NT2/D1 (cell line): ENCODE measurements around the gene RAB3A.

Experiments used
- DNase-seq: peaks from one replicate; pipeline ENCODE4 v3.0.0-alpha.2; 2011; ENCODE audit warnings: low read depth, low spot score
- H3K27me3 ChIP-seq: 2 replicates; pipeline ENCODE4 v1.6.0; 2011; ENCODE audit warnings: mild to moderate bottlenecking; ENCODE audit not compliant: insufficient read length, insufficient read depth
- H3K36me3 ChIP-seq: 2 replicates; pipeline ENCODE4 v1.6.1; 2011; ENCODE audit warnings: mild to moderate bottlenecking, low read length, mixed read lengths; ENCODE audit not compliant: insufficient read depth, insufficient read length
- H3K4me1 ChIP-seq: 2 replicates; pipeline ENCODE4 v1.5.1; 2011; ENCODE audit not compliant: insufficient read depth, insufficient read length
- H3K4me3 ChIP-seq: 2 replicates; pipeline ENCODE4 v1.5.1; 2011; ENCODE audit warnings: low read depth; ENCODE audit not compliant: insufficient read length
- H3K9ac ChIP-seq: 2 replicates; pipeline ENCODE4 v1.6.0; 2011; ENCODE audit warnings: low read depth; ENCODE audit not compliant: insufficient read length
- H3K9me3 ChIP-seq: 2 replicates; pipeline ENCODE4 v1.5.1; 2011; ENCODE audit warnings: mild to moderate bottlenecking, low read length; ENCODE audit not compliant: insufficient read depth
- SUZ12 ChIP-seq: IDR thresholded peaks from 2 replicates; pipeline ENCODE4 v1.6.1; 2011; ENCODE audit not compliant: insufficient read length, insufficient read depth; ENCODE audit errors: extremely low read depth
- YY1 ChIP-seq: IDR thresholded peaks from 2 replicates; pipeline ENCODE4 v1.6.1; 2011; ENCODE audit not compliant: insufficient read length, insufficient read depth
- ZNF274 ChIP-seq: IDR thresholded peaks from 2 replicates; pipeline ENCODE4 v1.6.1; 2011; ENCODE audit warnings: mild to moderate bottlenecking, low read depth, low read length

Gene RAB3A

DNA sequence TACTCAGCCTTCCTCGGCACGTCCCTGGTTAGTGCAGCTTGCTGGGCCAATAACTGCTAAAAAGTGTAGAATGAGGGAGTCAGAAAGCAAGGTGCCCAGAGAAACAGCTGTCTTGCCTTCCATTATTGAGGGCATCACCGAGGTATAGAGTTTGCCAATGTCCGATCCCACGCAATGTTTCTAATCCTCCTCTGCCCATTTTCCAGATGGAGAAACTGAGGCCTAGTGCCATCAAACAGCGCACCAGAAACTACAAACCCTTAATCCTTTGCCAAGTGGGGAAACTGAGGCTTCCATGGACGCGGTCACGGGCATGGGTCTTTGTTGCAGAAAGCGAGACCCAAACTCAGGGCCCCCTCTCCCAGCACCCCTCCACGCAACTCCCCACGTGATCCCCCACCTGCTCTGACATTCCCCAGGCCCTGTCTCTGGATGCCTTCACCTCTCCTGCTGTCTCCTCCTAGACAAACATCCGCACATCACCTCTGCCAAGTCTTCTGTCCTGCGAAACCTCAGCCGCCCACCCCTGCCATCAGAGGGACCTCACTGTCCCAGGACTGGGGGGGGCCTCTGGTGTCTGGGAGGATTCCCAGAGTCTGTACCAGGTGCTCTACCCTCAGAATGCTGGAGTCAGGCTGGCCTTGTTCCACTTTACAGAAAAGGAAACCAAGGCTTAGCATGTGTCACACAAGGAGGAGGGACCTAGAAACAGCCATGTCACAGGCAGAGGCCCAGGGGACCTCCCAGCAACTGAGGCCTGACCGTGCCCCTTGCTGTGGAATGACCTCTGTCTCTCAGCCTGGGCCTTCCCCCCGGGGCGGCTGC lies 23.3 kb upstream of the RAB3A start:
- H3K9ac ChIP-seq = no peak overlapping the region
- no peak for DNase-seq

DNA sequence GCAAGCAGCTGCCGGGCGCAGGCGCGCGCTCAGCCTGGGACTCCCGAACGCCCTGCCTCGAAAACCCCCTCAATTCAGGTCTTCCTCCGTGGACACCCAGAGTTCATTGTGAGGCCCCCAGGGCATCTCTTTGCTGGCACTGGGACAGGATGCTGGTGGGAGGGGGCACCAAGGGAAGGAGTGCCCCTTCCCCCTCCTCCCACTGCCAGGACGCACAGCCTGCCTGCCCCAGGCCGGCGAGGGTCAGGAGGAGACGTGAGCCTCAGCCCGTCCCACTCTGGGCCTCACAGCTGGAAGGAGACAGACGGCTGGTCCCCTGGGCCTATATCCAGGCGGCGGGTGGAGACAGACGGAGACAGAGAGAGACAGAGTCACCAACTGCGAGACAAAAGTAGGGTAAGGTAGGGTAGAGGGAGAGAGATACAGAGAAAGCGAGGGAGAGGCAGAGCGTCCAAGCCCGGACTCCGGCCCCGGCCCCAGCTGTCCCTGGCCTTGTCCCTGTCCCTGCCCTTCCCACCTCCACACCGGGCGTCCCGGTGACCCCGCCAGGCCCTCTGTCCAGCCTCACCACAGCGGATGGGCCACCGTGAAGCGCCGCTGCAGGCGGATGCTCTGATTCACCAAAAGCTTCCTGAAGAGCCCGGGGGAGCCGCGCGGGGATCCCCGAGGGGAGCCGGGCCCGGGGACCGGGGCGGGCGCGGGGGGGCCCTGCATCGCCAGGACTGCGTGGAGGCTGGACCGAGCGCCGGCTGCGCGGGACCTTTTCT lies 22.0 kb upstream of the RAB3A start, which contains the start of gene PDE4C:
Gene PDE4C, minus strand, starts transcription at position 737 of the 767 bp plus-strand sequence. Its CDS starts 23 bp downstream, at position 714.
- H3K9ac ChIP-seq = peak within 1 kb of the TSS; percentile 90

More for the DNA sequence above, 23.3 kb upstream of the RAB3A start:
- Histone ChIP-seq H3K4me3 (no peak overlapping the region), H3K27me3 (peaks cover 38% of the 10 kb centered on the region), H3K4me1 (peaks cover 22% of the 10 kb centered on the region), H3K9me3 (no peaks in the 10 kb centered on the region), H3K36me3 (no peaks in the 10 kb centered on the region)
- TF ChIP-seq YY1 (no peak), ZNF274 (no peak), SUZ12 (no peak)

DNA sequence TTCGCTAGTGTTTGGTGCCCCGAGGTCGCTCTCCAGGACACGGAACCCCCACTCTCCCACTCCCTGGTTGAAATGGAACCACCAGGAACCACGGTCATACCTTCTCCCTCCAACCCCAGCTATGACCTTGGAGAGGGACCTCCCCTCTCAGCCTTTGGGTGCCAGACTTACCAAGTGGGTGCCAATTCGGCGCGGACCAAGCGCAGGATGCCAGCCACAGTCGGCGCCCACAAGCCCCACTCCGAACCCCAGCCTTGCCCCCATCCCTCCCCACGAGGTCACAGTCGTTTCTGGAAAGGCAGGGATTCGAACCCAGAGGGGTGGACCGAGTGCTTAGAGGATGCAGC lies 21.5 kb upstream of the RAB3A start:
- peak overlapping the region; percentile 95 for H3K4me3 ChIP-seq
- peaks cover 38% of the 10 kb centered on the region for H3K27me3 ChIP-seq
- H3K9ac ChIP-seq = peak overlapping the region; percentile 90
- no peaks in the 10 kb centered on the region for H3K9me3 ChIP-seq
- H3K4me1 ChIP-seq = peaks cover 15% of the 10 kb centered on the region
- TF ChIP-seq YY1 = no peak
- TF ChIP-seq SUZ12 = no peak
- no peak for TF ChIP-seq ZNF274
- no peak for DNase-seq
- H3K36me3 ChIP-seq = no peaks in the 10 kb centered on the region

More for the DNA sequence above, 22.0 kb upstream of the RAB3A start, which contains the start of gene PDE4C:
- no peak for DNase-seq
- peaks cover 14% of the 10 kb centered on the region for H3K4me1 ChIP-seq
- H3K4me3 ChIP-seq = peak within 1 kb of the TSS; percentile 95
- no peaks in the 10 kb centered on the region for H3K36me3 ChIP-seq
- H3K27me3 ChIP-seq = peaks cover 38% of the 10 kb centered on the region
- no peak for TF ChIP-seq YY1
- TF ChIP-seq ZNF274 = no peak
- TF ChIP-seq SUZ12 = no peak
- H3K9me3 ChIP-seq = no peaks in the 10 kb centered on the region

DNA sequence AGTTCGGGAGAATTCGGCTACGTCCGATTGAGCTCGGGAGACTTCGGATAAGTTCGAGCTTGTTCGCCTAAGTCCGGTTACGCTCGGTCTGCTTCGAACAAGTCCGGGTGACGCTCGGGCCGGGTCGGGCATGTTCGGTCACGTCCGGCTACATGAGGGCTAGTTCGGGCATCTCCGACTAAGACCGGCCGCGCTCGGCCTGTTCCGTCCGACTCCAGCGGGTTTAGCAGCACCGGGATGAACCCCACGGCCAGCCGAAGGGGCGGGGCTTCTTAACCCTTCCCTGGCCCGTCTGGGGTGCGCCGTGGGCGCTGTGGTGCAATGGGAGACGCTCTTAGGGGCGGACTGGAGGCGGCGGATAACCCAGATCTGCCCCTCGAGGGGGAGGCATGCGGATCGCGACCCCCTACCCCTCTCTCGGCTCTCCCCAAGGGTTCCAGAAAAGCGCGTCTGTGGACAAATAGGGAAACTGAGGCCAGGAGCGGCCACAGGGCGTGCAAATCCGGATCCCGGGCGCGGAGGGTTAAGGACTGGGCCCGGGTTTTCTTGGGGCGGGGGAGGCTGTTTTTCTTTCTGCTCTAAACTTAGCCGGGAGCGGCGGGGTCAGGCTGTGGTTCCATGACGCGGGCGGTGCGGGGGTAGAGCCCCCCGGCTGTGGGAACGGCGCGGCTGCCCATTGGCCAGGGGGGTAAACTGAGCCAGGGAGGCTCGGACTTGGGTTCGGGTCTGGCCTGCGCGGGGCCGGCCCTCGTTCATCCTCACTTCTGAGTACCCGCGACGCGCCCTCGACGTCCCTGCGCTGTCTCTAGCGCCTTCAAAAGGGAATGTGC lies 20.9 kb upstream of the RAB3A start:
- H3K9ac ChIP-seq = peak overlapping the region; percentile 98
- H3K9me3 ChIP-seq = no peaks in the 10 kb centered on the region
- peaks cover 38% of the 10 kb centered on the region for H3K27me3 ChIP-seq
- DNase-seq = peak; percentile 100
- peaks cover 20% of the 10 kb centered on the region for H3K4me1 ChIP-seq
- TF ChIP-seq ZNF274 (no peak), SUZ12 (no peak), YY1 (no peak)
- no peaks in the 10 kb centered on the region for H3K36me3 ChIP-seq
- peak overlapping the region; percentile 95 for H3K4me3 ChIP-seq

DNA sequence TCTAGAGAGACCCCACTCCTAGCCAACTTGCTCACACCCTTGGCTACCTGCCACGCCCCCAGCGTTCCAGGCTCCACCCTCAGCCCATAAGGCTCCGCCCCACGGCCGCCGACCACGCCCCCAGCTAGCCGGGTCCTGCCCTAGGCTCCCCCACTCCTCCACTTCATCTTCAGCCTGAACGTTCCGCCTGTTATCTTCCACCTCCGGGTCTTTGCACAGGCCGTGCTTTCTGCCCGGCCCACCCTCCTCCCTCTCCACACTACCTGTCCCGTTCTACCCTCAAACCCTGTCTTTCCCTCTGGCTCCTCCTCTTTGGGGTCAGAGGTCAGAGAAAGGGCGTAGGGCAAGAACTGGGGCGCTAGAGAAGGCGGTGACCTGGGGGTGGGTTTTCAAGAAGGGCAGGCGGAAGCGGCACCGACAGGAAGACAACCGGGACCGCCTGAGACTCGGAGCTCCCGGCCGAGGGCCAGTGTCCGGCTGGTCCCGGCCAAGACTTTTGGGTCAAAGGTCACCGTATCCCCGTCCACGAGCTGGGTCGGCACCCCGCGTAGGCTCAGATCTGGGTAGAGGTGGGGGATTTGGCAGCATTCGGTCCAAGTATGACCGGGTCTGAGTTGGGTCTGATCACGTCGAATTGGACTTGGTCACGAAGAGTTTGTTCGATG lies 20.1 kb upstream of the RAB3A start:
- peak overlapping the region; percentile 95 for H3K4me3 ChIP-seq
- DNase-seq = peak; percentile 78
- H3K4me1 ChIP-seq = peaks cover 22% of the 10 kb centered on the region
- H3K9ac ChIP-seq = peak overlapping the region; percentile 98
- TF ChIP-seq ZNF274 (no peak), SUZ12 (no peak), YY1 (no peak)
- no peaks in the 10 kb centered on the region for H3K9me3 ChIP-seq
- H3K27me3 ChIP-seq = peaks cover 38% of the 10 kb centered on the region
- H3K36me3 ChIP-seq = no peaks in the 10 kb centered on the region
